Glutamatergic neuron (in vitro differentiated cells): ENCODE results near the gene LSM7. TPM values are rescaled to one million over a fixed set of nuclear protein-coding genes. Genes with fewer than 3 reads are reported as not detected.
A peak's percentile ranks its signal among the peaks of the same experiment; 100 is the strongest.

Experiments used
- DNase-seq: peaks from one replicate; pipeline ENCODE4 v3.0.0; 2022
- H3K27ac Mint-ChIP-seq: one replicate; pipeline ENCODE4 v1.8.0; 2020; ENCODE audit warnings: mild to moderate bottlenecking, mixed read lengths, inconsistent platforms; ENCODE audit not compliant: unreplicated experiment
- H3K27me3 Mint-ChIP-seq: one replicate; pipeline ENCODE4 v1.8.0; 2020; ENCODE audit warnings: mild to moderate bottlenecking, moderate library complexity, mixed read lengths, inconsistent platforms; ENCODE audit not compliant: unreplicated experiment
- H3K36me3 Mint-ChIP-seq: one replicate; pipeline ENCODE4 v1.8.0; 2020; ENCODE audit warnings: mild to moderate bottlenecking, mixed read lengths, inconsistent platforms; ENCODE audit not compliant: unreplicated experiment
- H3K4me1 Mint-ChIP-seq: one replicate; pipeline ENCODE4 v1.8.0; 2020; ENCODE audit warnings: mild to moderate bottlenecking, low read depth, mixed read lengths, inconsistent platforms; ENCODE audit not compliant: unreplicated experiment
- H3K4me3 Mint-ChIP-seq: one replicate; pipeline ENCODE4 v1.8.0; 2020; ENCODE audit warnings: mild to moderate bottlenecking, mixed read lengths, inconsistent platforms; ENCODE audit not compliant: unreplicated experiment
- H3K9me3 Mint-ChIP-seq: one replicate; pipeline ENCODE4 v1.8.0; 2020; ENCODE audit warnings: mild to moderate bottlenecking, moderate library complexity, mixed read lengths, inconsistent platforms; ENCODE audit not compliant: unreplicated experiment
- total RNA-seq: library from RNA; stranded (reverse); fragmentation: NEBNext Ultra II Directional; extraction: Animal tissue kit (Norgen Biotek cat#: 25700); gene quantifications from one replicate; pipeline ENCODE4 v1.2.1, GENCODE V29; 2021; ENCODE audit not compliant: unreplicated experiment
- TF ChIP-seq, protein P1 (sequence below): fragments of 200-600 bp; sonication (generic); IDR thresholded peaks from one replicate; pipeline ENCODE4 v1.5.0; 2021; ENCODE audit not compliant: partially characterized antibody, unreplicated experiment

The LSM7 gene
- total RNA-seq, 1 donor from 2014 or later, result 105 TPM

DNA sequence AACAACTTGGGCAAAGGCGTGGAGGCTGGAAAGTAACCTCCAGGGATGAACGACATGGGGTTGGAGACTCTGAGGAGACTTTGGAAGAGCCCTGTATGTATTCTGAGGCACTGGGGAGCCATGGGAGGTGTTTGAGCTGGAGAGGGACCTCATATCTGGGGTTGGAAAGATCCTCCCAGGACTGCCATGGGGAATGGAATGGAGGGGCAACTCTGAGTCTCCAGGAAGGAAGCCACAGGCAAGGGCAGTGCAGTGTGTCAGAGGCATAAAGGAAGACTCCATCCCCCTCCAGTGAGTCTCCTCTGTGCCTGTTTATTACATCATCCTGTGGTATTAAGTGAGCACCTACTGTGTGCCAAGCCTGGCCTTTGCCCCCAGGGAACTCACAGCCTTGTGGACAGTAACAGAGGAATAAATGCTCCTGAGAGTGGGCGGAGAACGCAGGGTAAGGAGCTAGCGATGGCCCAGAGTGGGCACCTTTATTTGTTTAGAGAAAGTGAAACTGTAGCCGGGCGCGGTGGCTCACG, 54.1 kb downstream of the LSM7 start:
- DNase-seq, result no peak

DNA sequence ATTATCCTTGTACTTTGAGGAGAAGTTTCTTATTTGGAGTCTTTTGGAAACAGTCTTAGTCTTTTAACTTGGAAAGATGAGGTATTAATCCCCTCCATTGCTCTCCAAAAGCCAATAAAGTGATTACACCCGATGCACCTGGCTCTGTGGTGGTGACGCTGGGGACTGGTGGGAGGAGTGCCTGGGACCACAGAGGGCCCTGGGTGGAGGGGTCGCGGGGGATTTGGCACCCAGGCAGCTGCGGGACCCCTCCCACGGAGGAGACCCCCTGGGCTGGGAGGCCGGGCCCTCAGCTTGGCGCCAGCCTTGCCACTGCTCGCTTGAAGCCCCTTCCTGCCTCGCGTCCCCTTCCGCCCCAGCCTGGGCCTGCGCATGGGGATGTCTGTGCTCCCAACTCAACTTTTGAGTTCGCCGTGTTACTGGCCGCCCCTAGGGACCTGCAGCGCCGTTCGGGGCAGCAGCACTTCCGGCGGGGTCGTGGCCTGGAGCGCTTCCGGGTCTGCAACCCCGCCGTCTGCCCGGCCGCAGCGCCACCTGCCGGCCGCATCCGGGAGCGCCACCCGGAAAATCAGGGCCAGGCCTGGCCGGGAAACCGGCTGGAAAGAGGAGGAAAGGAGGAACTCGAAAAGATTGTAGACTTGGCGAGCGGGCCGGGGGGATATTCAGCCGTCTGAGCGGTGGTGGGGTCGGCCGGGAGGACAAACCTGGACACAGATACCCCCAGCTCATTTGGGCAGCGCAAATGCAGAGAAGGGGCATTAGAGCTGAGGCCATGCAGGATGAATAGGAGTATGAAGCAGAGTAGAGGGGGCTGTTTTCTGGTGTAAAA, 54.8 kb downstream of the LSM7 start:
- peaks cover 13% of the 10 kb centered on the region for H3K4me1 Mint-ChIP-seq
- peak overlapping the region; percentile 79 for H3K27ac Mint-ChIP-seq
- no peaks in the 10 kb centered on the region for H3K36me3 Mint-ChIP-seq
- TF ChIP-seq, protein P1, sequence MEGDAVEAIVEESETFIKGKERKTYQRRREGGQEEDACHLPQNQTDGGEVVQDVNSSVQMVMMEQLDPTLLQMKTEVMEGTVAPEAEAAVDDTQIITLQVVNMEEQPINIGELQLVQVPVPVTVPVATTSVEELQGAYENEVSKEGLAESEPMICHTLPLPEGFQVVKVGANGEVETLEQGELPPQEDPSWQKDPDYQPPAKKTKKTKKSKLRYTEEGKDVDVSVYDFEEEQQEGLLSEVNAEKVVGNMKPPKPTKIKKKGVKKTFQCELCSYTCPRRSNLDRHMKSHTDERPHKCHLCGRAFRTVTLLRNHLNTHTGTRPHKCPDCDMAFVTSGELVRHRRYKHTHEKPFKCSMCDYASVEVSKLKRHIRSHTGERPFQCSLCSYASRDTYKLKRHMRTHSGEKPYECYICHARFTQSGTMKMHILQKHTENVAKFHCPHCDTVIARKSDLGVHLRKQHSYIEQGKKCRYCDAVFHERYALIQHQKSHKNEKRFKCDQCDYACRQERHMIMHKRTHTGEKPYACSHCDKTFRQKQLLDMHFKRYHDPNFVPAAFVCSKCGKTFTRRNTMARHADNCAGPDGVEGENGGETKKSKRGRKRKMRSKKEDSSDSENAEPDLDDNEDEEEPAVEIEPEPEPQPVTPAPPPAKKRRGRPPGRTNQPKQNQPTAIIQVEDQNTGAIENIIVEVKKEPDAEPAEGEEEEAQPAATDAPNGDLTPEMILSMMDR, result peak; percentile 99
- DNase-seq, result peak; percentile 92
- H3K9me3 Mint-ChIP-seq, result peaks cover 26% of the 10 kb centered on the region
- peaks cover 11% of the 10 kb centered on the region for H3K27me3 Mint-ChIP-seq
- peak overlapping the region; percentile 80 for H3K4me3 Mint-ChIP-seq

More for the DNA sequence above, 54.1 kb downstream of the LSM7 start:
- no peaks in the 10 kb centered on the region for H3K36me3 Mint-ChIP-seq
- H3K27me3 Mint-ChIP-seq, result peaks cover 8% of the 10 kb centered on the region
- TF ChIP-seq, protein P1, result no peak
- peaks cover 13% of the 10 kb centered on the region for H3K4me1 Mint-ChIP-seq
- peak overlapping the region; percentile 71 for H3K4me3 Mint-ChIP-seq
- peak overlapping the region; percentile 79 for H3K27ac Mint-ChIP-seq
- peaks cover 23% of the 10 kb centered on the region for H3K9me3 Mint-ChIP-seq

Other genes starting within 250 kb of the LSM7 start
- 66.0 TPM for gene MOB3A, start 232.3 kb downstream of the LSM7 start, total RNA-seq
- 10.6 TPM for gene IZUMO4, start 231.7 kb downstream of the LSM7 start, total RNA-seq
- gene AP3D1, start 177.0 kb downstream of the LSM7 start, total RNA-seq, result 133 TPM
- 71.4 TPM for gene DOT1L, start 164.7 kb downstream of the LSM7 start, total RNA-seq
- 164 TPM for gene PLEKHJ1, start 92.3 kb downstream of the LSM7 start, total RNA-seq
- 101 TPM for gene SF3A2, start 91.8 kb downstream of the LSM7 start, total RNA-seq
- gene AMH, start 79.3 kb downstream of the LSM7 start, total RNA-seq, result 11.0 TPM
- not detected for gene JSRP1, start 72.2 kb downstream of the LSM7 start, total RNA-seq
- not detected for gene PEAK3, start 46.4 kb downstream of the LSM7 start, total RNA-seq
- 0.25 TPM for gene LINGO3, start 20.4 kb downstream of the LSM7 start, total RNA-seq
- gene SPPL2B, start 98 bp upstream of the LSM7 start, total RNA-seq, result 166 TPM
- gene TMPRSS9, start 31.7 kb upstream of the LSM7 start, total RNA-seq, result 0.29 TPM
- gene TIMM13, start 99.0 kb upstream of the LSM7 start, total RNA-seq, result 91.5 TPM
- gene LMNB2, start 128.4 kb upstream of the LSM7 start, total RNA-seq, result 45.8 TPM
- gene GADD45B, start 147.5 kb upstream of the LSM7 start, total RNA-seq, result 3.8 TPM